ENCODE results near the gene CROCC2.

GRCh38 chr2:240997141-240997855 is 91.2 kb downstream of the CROCC2 start:
- TF ChIP-seq YY1 (IDR thresholded peaks at IDR 0.05; ENCODE audit: extremely low read depth, insufficient replicate concordance, low read depth, low read length) (no peak), CEBPB (IDR thresholded peaks at IDR 0.05; ENCODE audit: low read depth) (no peak), EZH2phosphoT487 (IDR thresholded peaks at IDR 0.05; ENCODE audit: borderline replicate concordance) (no peak), CTCF (IDR thresholded peaks at IDR 0.05 in 2 of 3, conservative IDR thresholded peaks at IDR 0.05 in 1 of 3; ENCODE audit: borderline replicate concordance in 1 of 3, insufficient read depth in 1 of 3, low read depth in 2 of 3, low read length in 2 of 3) (no peak), POLR2A (IDR thresholded peaks at IDR 0.05; ENCODE audit: borderline replicate concordance, extremely low read depth, insufficient read depth, insufficient read length) (no peak)
